ENCODE results near the gene BATF3. TPM values are rescaled to one million over a fixed set of nuclear protein-coding genes. Genes with fewer than 3 reads are reported as not detected.
"Not testable (repeated sequence)": the region's sequence is repeated elsewhere in the genome, so short reads cannot be mapped to it uniquely, and the experiment has no call there.

BATF3 gene
- total and polyA plus RNA-seq, 2 donors (not counting 3 experiments of a cell fraction or from before 2014, with no cell fraction given) = 0.69 to 1.9 TPM

DNA sequence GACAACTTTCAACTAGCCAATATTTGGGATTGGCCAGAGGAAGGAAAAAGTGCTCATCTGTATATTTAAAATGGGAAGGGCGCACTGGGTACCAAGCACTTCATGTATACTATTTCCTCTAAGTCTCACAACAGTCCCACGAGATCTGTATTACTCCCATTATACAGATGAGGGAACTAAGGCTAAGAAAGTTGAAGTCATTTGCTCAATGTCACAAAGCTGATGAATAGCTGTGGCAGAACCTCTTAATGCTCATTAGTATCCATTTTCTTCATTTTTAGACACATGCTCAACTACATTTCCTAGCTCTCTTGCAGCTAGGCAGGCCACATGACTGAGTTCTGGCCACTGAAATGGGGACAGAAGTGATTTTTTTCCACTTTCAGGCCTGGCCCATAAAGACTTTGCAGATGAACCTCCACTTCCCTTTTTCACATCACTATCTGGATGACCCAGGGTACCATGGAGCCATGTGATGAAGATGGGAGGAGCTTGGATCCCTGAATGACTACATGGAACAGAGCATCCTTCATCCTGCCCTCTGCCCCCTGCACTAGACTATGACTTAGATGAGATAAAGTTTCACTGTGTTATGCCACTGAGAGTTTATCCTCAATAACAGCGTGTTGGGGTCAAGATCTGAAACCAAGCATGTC is 59.3 kb downstream of the BATF3 start:
- no peak for TF ChIP-seq JUN (IDR thresholded peaks at IDR 0.05; ENCODE audit: borderline replicate concordance, insufficient read depth, insufficient read length, low read depth)
- no peak for TF ChIP-seq POLR2A (IDR thresholded peaks at IDR 0.05; ENCODE audit: low read depth, low read length)
- no peak for TF ChIP-seq GATA2 (IDR thresholded peaks at IDR 0.05; ENCODE audit: insufficient read depth, insufficient read length, low read depth, low read length)
- TF ChIP-seq FOS (IDR thresholded peaks at IDR 0.05; ENCODE audit: borderline replicate concordance, insufficient read depth, low read length) = no peak
- no peak for TF ChIP-seq POLR2AphosphoS5 (IDR thresholded peaks at IDR 0.05; ENCODE audit: insufficient read depth, low read depth, low read length)
- TF ChIP-seq MYC (IDR thresholded peaks at IDR 0.05; ENCODE audit: low read depth, low read length) = no peak
- TF ChIP-seq EZH2 (IDR thresholded peaks at IDR 0.05; ENCODE audit: borderline replicate concordance, low read depth, low read length, severe bottlenecking) = no peak
- TF ChIP-seq, protein P1, sequence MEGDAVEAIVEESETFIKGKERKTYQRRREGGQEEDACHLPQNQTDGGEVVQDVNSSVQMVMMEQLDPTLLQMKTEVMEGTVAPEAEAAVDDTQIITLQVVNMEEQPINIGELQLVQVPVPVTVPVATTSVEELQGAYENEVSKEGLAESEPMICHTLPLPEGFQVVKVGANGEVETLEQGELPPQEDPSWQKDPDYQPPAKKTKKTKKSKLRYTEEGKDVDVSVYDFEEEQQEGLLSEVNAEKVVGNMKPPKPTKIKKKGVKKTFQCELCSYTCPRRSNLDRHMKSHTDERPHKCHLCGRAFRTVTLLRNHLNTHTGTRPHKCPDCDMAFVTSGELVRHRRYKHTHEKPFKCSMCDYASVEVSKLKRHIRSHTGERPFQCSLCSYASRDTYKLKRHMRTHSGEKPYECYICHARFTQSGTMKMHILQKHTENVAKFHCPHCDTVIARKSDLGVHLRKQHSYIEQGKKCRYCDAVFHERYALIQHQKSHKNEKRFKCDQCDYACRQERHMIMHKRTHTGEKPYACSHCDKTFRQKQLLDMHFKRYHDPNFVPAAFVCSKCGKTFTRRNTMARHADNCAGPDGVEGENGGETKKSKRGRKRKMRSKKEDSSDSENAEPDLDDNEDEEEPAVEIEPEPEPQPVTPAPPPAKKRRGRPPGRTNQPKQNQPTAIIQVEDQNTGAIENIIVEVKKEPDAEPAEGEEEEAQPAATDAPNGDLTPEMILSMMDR (IDR thresholded peaks at IDR 0.05; ENCODE audit: extremely low read depth in 1 of 2, insufficient read depth in 1 of 2, low read depth in 1 of 2, low read length in 2 of 2) = no peak
- TF ChIP-seq, protein P2, sequence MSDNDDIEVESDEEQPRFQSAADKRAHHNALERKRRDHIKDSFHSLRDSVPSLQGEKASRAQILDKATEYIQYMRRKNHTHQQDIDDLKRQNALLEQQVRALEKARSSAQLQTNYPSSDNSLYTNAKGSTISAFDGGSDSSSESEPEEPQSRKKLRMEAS (IDR thresholded peaks at IDR 0.05; ENCODE audit: insufficient read depth, insufficient read length) = no peak
- Histone ChIP-seq H3K4me1 (ENCODE audit: control insufficient read depth, extremely low read depth, insufficient read depth, low read length) (peaks cover 18% of the 10 kb centered on the region), H3K27me3 (ENCODE audit: control insufficient read depth in 2 of 2, insufficient read depth in 2 of 2, low read length in 2 of 2) (peaks cover 0 to 5% of the 10 kb centered on the region in 2 experiments), H3K9ac (replicated peaks; ENCODE audit: extremely low read depth, insufficient read depth, low read length) (no peak overlapping the region), H3K4me3 (replicated peaks in 1 of 3; ENCODE audit: insufficient read depth in 1 of 3, low read depth in 1 of 3, low read length in 3 of 3) (no peak overlapping the region), H3K4me2 (ENCODE audit: insufficient read depth, low read length) (no peak overlapping the region), H3K36me3 (ENCODE audit: control insufficient read depth in 2 of 2, extremely low read depth in 1 of 2, insufficient read depth in 2 of 2, low read length in 2 of 2) (no peaks in the 10 kb centered on the region), H3K9me1 (replicated peaks; ENCODE audit: control insufficient read depth, extremely low read depth, insufficient read depth, low read length) (no peaks in the 10 kb centered on the region), H2AFZ (ENCODE audit: low read depth, low read length) (no peak overlapping the region), H4K20me1 (replicated peaks; ENCODE audit: control insufficient read depth, extremely low read depth, insufficient read depth, low read length) (no peaks in the 10 kb centered on the region), H3K27ac (ENCODE audit: insufficient read depth, low read depth, low read length) (no peak overlapping the region), H3K79me2 (ENCODE audit: control insufficient read depth, insufficient read depth, low read length) (no peaks in the 10 kb centered on the region), H3K9me3 (replicated peaks; ENCODE audit: control insufficient read depth, insufficient read depth, low read length) (no peaks in the 10 kb centered on the region)
- POLR2A ChIA-PET = no interaction called here
- BruUV-seq (replicated peaks) = no TSS peak
- CTCF ChIA-PET = interaction anchor here (1.0 to 2.6 kb wide), 2 partner anchors 11 to 25 kb away, joined by 4 to 17 read pairs; no protein-coding TSS in a partner anchor
- FAIRE-seq (no peak), DNase-seq (ENCODE audit: low read depth, low spot score) (no peak)
- dilution Hi-C loops (cut with MboI; ENCODE audit: extremely low pct_ligation_motif_present, low sequenced_read_pairs) = no loop called here
- intact Hi-C loops (cut with micrococcal nuclease) = no loop called here

DNA sequence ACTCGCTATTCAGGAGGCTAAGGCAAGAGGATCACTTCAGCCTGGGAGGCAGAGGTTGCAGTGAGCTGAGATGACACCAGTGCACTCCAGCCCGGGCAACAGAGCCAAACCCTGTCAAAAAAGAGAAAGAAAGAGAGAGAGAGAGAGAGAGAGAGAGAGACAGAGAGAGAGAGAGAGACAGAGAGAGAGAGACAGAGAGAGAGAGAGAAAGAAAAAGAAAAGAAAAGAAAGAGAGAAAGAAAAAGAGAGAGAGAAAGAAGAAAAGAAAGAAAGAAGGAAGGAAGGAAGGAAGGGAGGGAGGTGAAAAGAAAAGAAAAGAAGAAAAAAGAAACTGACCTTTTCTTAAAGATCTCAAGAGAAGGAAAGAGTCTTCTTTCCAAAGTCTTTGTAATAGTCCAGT is 60.1 kb downstream of the BATF3 start:
- not testable (repeated sequence) for BruUV-seq (replicated peaks); DNase-seq (ENCODE audit: low read depth, low spot score)

More for the DNA sequence above, 60.1 kb downstream of the BATF3 start:
- H2AFZ ChIP-seq (ENCODE audit: low read depth, low read length); H4K20me1 ChIP-seq (replicated peaks; ENCODE audit: control insufficient read depth, extremely low read depth, insufficient read depth, low read length); FAIRE-seq; H3K9me3 ChIP-seq (replicated peaks; ENCODE audit: control insufficient read depth, insufficient read depth, low read length); H3K9ac ChIP-seq (replicated peaks; ENCODE audit: extremely low read depth, insufficient read depth, low read length); H3K27me3 ChIP-seq (ENCODE audit: control insufficient read depth in 2 of 2, insufficient read depth in 2 of 2, low read length in 2 of 2); dilution Hi-C loops (cut with MboI; ENCODE audit: extremely low pct_ligation_motif_present, low sequenced_read_pairs); H3K9me1 ChIP-seq (replicated peaks; ENCODE audit: control insufficient read depth, extremely low read depth, insufficient read depth, low read length); H3K27ac ChIP-seq (ENCODE audit: insufficient read depth, low read depth, low read length); H3K36me3 ChIP-seq (ENCODE audit: control insufficient read depth in 2 of 2, extremely low read depth in 1 of 2, insufficient read depth in 2 of 2, low read length in 2 of 2); H3K4me3 ChIP-seq (replicated peaks in 1 of 3; ENCODE audit: insufficient read depth in 1 of 3, low read depth in 1 of 3, low read length in 3 of 3); POLR2A ChIA-PET; intact Hi-C loops (cut with micrococcal nuclease); H3K79me2 ChIP-seq (ENCODE audit: control insufficient read depth, insufficient read depth, low read length); H3K4me2 ChIP-seq (ENCODE audit: insufficient read depth, low read length): not testable (repeated sequence)
- CTCF ChIA-PET = interaction anchor here (1.0 to 2.6 kb wide), 2 partner anchors 12 to 26 kb away, joined by 4 to 17 read pairs; no protein-coding TSS in a partner anchor
- peaks cover 26% of the 10 kb centered on the region for H3K4me1 ChIP-seq (ENCODE audit: control insufficient read depth, extremely low read depth, insufficient read depth, low read length)

All from endothelial cell of umbilical vein (primary cell).